ENCODE data around the gene CLN5. TPM values are rescaled to one million over a fixed set of nuclear protein-coding genes. Genes with fewer than 3 reads are reported as not detected.

CLN5 gene
- total and polyA plus RNA-seq, 10 of the 15 experiments (the other 5 are each of a cell fraction or from before 2014, with no cell fraction given), result 11.2 to 22.2 (median 13.1) TPM

DNA sequence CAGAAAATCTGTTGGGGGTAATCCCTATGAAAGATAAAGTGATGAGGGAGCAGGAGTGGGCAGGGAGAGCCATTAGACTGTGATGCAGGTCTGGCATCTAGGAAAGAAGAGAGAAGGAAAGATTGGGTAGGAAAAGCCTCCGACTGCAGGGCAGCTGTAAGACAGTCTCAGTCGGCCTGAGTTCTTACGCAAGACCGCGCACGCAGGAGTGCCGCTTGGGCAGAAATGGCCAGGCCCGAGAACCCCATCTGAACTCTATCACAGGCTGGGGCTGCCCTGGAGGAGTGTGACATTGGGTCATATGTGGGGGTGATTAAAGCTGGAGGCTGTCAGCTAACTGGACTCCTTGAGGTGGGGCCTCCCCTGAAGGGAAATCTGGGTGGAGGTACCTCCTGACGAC lies 49.0 kb downstream of the CLN5 start:
- H3K27ac ChIP-seq (ENCODE audit: control insufficient read depth, insufficient read depth), result no peak overlapping the region
- H3K4me1 ChIP-seq (ENCODE audit: control insufficient read depth, insufficient read depth, low read length), result no peaks in the 10 kb centered on the region
- intact Hi-C loops (cut with micrococcal nuclease; ENCODE audit: unreplicated experiment), result no loop called here
- no peak overlapping the region for H3K4me2 ChIP-seq (ENCODE audit: control insufficient read depth, insufficient read depth)
- ATAC-seq (no peak; the same call in 2 of the 3 replicates), FAIRE-seq (no peak), DNase-seq (ENCODE audit: low read depth, low spot score) (no peak)
- no peaks in the 10 kb centered on the region for H3K9me3 ChIP-seq (replicated peaks; ENCODE audit: control insufficient read depth, insufficient read depth, low read length)
- 94% methylated on average over 9 of the region's 9 CpGs for WGBS (ENCODE audit: insufficient coverage, insufficient replicate concordance, low lambda C conversion rate, missing lambda C conversion rate)
- in situ Hi-C loops (cut with MboI), result no loop called here
- no peak overlapping the region for H2AFZ ChIP-seq (ENCODE audit: control insufficient read depth, low read depth, low read length)
- peaks cover 0 to 4% of the 10 kb centered on the region in 2 experiments; a peak in 1 of 4 replicates for H3K36me3 ChIP-seq (ENCODE audit: control insufficient read depth in 2 of 2, insufficient read depth in 2 of 2, low read length in 1 of 2)
- no peaks in the 10 kb centered on the region for H4K20me1 ChIP-seq (ENCODE audit: control insufficient read depth, insufficient read depth)
- H3K4me3 ChIP-seq, result no peak overlapping the region
- H3K27me3 ChIP-seq (replicated peaks in 1 of 2; ENCODE audit: control insufficient read depth in 2 of 2, insufficient read depth in 2 of 2, low read length in 1 of 2), result no peaks in the 10 kb centered on the region
- no peak overlapping the region for H3K9ac ChIP-seq (ENCODE audit: control insufficient read depth, insufficient read depth, low read length)
- H3K79me2 ChIP-seq (ENCODE audit: control insufficient read depth, insufficient read depth, low read length), result no peaks in the 10 kb centered on the region
- BruUV-seq (replicated peaks), result no TSS peak
- POLR2A ChIA-PET, result no interaction called here
- SMC1A ChIA-PET (ENCODE audit: uncharacterized antibody, unreplicated experiment), result no interaction called here
- CTCF ChIA-PET, result interaction anchor here (0.5 to 2.5 kb wide), 2 partner anchors 23 to 438 kb away, joined by 3 to 12 read pairs; no protein-coding TSS in a partner anchor
- RAD21 ChIA-PET (ENCODE audit: unreplicated experiment), result no interaction called here
- no peak for TF ChIP-seq SUZ12 (IDR thresholded peaks at IDR 0.05; ENCODE audit: unreplicated experiment)
- no peak for TF ChIP-seq EP300 (IDR thresholded peaks at IDR 0.05; ENCODE audit: borderline replicate concordance in 1 of 2, control insufficient read depth in 1 of 2, low read depth in 2 of 2, low read length in 2 of 2)
- TF ChIP-seq GATAD2B (conservative IDR thresholded peaks at IDR 0.05; ENCODE audit: low read depth), result no peak
- no peak for TF ChIP-seq BMI1 (IDR thresholded peaks at IDR 0.05; ENCODE audit: borderline replicate concordance)
- TF ChIP-seq CEBPB (IDR thresholded peaks at IDR 0.05; ENCODE audit: borderline replicate concordance in 1 of 2, low read depth in 2 of 2, low read length in 2 of 2), result no peak
- no peak for TF ChIP-seq ZNF24 (IDR thresholded peaks at IDR 0.05)
- TF ChIP-seq BRCA1 (IDR thresholded peaks at IDR 0.05; ENCODE audit: low read depth, low read length), result no peak
- no peak for TF ChIP-seq MEF2B (IDR thresholded peaks at IDR 0.05; ENCODE audit: partially characterized antibody, poor library complexity, severe bottlenecking)
- TF ChIP-seq RCOR1 (conservative IDR thresholded peaks at IDR 0.05; ENCODE audit: low read depth, low read length), result no peak
- no peak for TF ChIP-seq TBL1XR1 (IDR thresholded peaks at IDR 0.05; ENCODE audit: low read depth, low read length)
- no peak for TF ChIP-seq POLR2AphosphoS2 (IDR thresholded peaks at IDR 0.05; ENCODE audit: low read depth, low read length)
- TF ChIP-seq ESRRA (IDR thresholded peaks at IDR 0.05; ENCODE audit: low read length), result no peak
